Activated CD8-positive, alpha-beta memory T cell treated with anti-CD3 and anti-CD28 coated beads, Interleukin-2, amount 50 U/mL, for 24 hours (primary cell): ENCODE results near the gene BEGAIN.

ENCODE experiments used
- DNase-seq: peaks from one replicate; pipeline ENCODE4 v3.0.0-alpha.2; 2020; ENCODE audit errors: extremely low read depth

The BEGAIN gene

GRCh38 chr14:100549834-100550625 lies 37.2 kb downstream of the BEGAIN start:
- no peak for DNase-seq

- no peak for DNase-seq
Observed at GRCh38 chr14:100548939-100549338, 38.3 kb downstream of the BEGAIN start.

- DNase-seq, result no peak
Observed at GRCh38 chr14:100548295-100548655, 38.9 kb downstream of the BEGAIN start.

- no peak for DNase-seq
Observed at GRCh38 chr14:100547633-100548294, 39.5 kb downstream of the BEGAIN start.

- DNase-seq, result no peak
Observed at GRCh38 chr14:100546051-100546443, 41.2 kb downstream of the BEGAIN start.

- no peak for DNase-seq
Observed at GRCh38 chr14:100545359-100545758, 41.9 kb downstream of the BEGAIN start.

- DNase-seq, result no peak
Observed at GRCh38 chr14:100544506-100545141, 42.6 kb downstream of the BEGAIN start.

- no peak for DNase-seq
Observed at GRCh38 chr14:100543471-100544455, 43.5 kb downstream of the BEGAIN start.

GRCh38 chr14:100542619-100543205 lies 44.5 kb downstream of the BEGAIN start:
- DNase-seq, result no peak

GRCh38 chr14:100541621-100542560 lies 45.3 kb downstream of the BEGAIN start:
- no peak for DNase-seq

GRCh38 chr14:100540926-100541620 lies 46.1 kb downstream of the BEGAIN start:
- DNase-seq, result no peak

GRCh38 chr14:100540141-100540925 lies 46.9 kb downstream of the BEGAIN start:
- DNase-seq, result no peak

GRCh38 chr14:100539766-100540140 lies 47.5 kb downstream of the BEGAIN start:
- no peak for DNase-seq

- no peak for DNase-seq
Observed at GRCh38 chr14:100539003-100539660, 48.1 kb downstream of the BEGAIN start.

- no peak for DNase-seq
Observed at GRCh38 chr14:100538351-100539002, 48.7 kb downstream of the BEGAIN start.

GRCh38 chr14:100537446-100538350 lies 49.5 kb downstream of the BEGAIN start:
- DNase-seq, result no peak
